Neuronal stem cell (in vitro differentiated cells): Measurements from ENCODE around the gene PXN. TPM values are rescaled to one million over a fixed set of nuclear protein-coding genes. Genes with fewer than 3 reads are reported as not detected.

ENCODE experiments used
- DNase-seq: peaks from one replicate; pipeline ENCODE4 v3.0.0-alpha.2; 2013; ENCODE audit warnings: low spot score
- H2AFZ ChIP-seq: one replicate; pipeline ENCODE4 v1.6.1; 2013; ENCODE audit warnings: mild to moderate bottlenecking, low read length, inconsistent platforms
- H2AK5ac ChIP-seq: 2 replicates; pipeline ENCODE4 v1.6.1; 2013; ENCODE audit warnings: low read depth, mild to moderate bottlenecking, inconsistent platforms, low read length, moderate library complexity, mixed read lengths
- H2BK120ac ChIP-seq: 2 replicates; pipeline ENCODE4 v1.6.1; 2013; ENCODE audit warnings: low read depth, mild to moderate bottlenecking, inconsistent platforms, low read length, moderate library complexity, mixed read lengths
- H2BK12ac ChIP-seq: one replicate; pipeline ENCODE4 v1.6.1; 2013; ENCODE audit warnings: low read length, inconsistent platforms
- H2BK15ac ChIP-seq: 2 replicates; pipeline ENCODE4 v1.6.1; 2013; ENCODE audit warnings: mild to moderate bottlenecking, low read length, inconsistent platforms, mixed read lengths
- H2BK5ac ChIP-seq: one replicate; pipeline ENCODE4 v1.6.1; 2013; ENCODE audit warnings: inconsistent platforms, mild to moderate bottlenecking, low read length, moderate library complexity
- H3K14ac ChIP-seq: one replicate; pipeline ENCODE4 v1.6.1; 2013; ENCODE audit warnings: low read length, inconsistent platforms
- H3K18ac ChIP-seq: 2 replicates; pipeline ENCODE4 v1.6.1; 2013; ENCODE audit warnings: low read length, inconsistent platforms
- H3K23ac ChIP-seq: 2 replicates; pipeline ENCODE4 v1.6.1; 2013; ENCODE audit warnings: low read depth, mild to moderate bottlenecking, mixed read lengths, low read length, inconsistent platforms; ENCODE audit not compliant: poor library complexity
- H3K27ac ChIP-seq: replicated peaks from 3 replicates; pipeline ENCODE4 v1.5.1; 2013; ENCODE audit warnings: low read length, inconsistent platforms
- H3K27me3 ChIP-seq, 3 experiments: 2 replicates each; pipeline ENCODE4 v1.6.1; 2013; ENCODE audit warnings: low read length in 3 of 3, mild to moderate bottlenecking in 2 of 3, inconsistent platforms in 1 of 3, low read depth in 1 of 3, mixed read lengths in 1 of 3, moderate library complexity in 1 of 3; ENCODE audit not compliant: control insufficient read depth in 3 of 3, insufficient read depth in 3 of 3
- H3K36me3 ChIP-seq, 2 donors: replicated peaks in 1 of 2; 2 replicates each; pipeline ENCODE4 v1.6.1; 2013; ENCODE audit warnings: low read length in 2 of 2; ENCODE audit not compliant: control insufficient read depth in 2 of 2, insufficient read depth in 2 of 2
- H3K4ac ChIP-seq: 2 replicates; pipeline ENCODE4 v1.6.1; 2013; ENCODE audit warnings: inconsistent platforms, mild to moderate bottlenecking, low read length, moderate library complexity
- H3K4me1 ChIP-seq, 2 donors: 1 replicate in 1 of 2; 2 replicates in 1 of 2; pipeline ENCODE4 v1.6.1; 2013; ENCODE audit warnings: low read length in 2 of 2, low read depth in 1 of 2; ENCODE audit not compliant: control insufficient read depth in 2 of 2, insufficient read depth in 1 of 2
- H3K4me2 ChIP-seq: one replicate; pipeline ENCODE4 v1.6.1; 2013; ENCODE audit warnings: mild to moderate bottlenecking, low read length, inconsistent platforms; ENCODE audit not compliant: insufficient read depth, poor library complexity, severe bottlenecking
- H3K4me3 ChIP-seq, 2 donors: 2 replicates each; pipeline ENCODE4 v1.5.1; 2013; ENCODE audit warnings: low read length in 2 of 2, mild to moderate bottlenecking in 2 of 2, inconsistent platforms in 1 of 2, moderate library complexity in 1 of 2
- H3K79me1 ChIP-seq: one replicate; pipeline ENCODE4 v1.6.1; 2013; ENCODE audit warnings: low read depth, mild to moderate bottlenecking, inconsistent platforms, low read length, moderate library complexity
- H3K9ac ChIP-seq: one replicate; pipeline ENCODE4 v1.6.1; 2013; ENCODE audit warnings: mild to moderate bottlenecking, low read depth, low read length, inconsistent platforms; ENCODE audit not compliant: poor library complexity
- H3K9me3 ChIP-seq, 2 donors: replicated peaks in 1 of 2; 2 replicates each; pipeline versions ENCODE3 to v1.6.1; 2013; ENCODE audit warnings: low read length in 2 of 2, mild to moderate bottlenecking in 2 of 2, inconsistent platforms in 1 of 2, low read depth in 1 of 2, mixed read lengths in 1 of 2, moderate library complexity in 1 of 2; ENCODE audit not compliant: control insufficient read depth in 2 of 2, insufficient read depth in 1 of 2
- H4K8ac ChIP-seq: one replicate; pipeline ENCODE4 v1.6.1; 2013; ENCODE audit warnings: low read depth, mild to moderate bottlenecking, inconsistent platforms, low read length, moderate library complexity
- H4K91ac ChIP-seq: one replicate; pipeline ENCODE4 v1.6.1; 2013; ENCODE audit warnings: low read length, low read depth, mild to moderate bottlenecking, inconsistent platforms; ENCODE audit not compliant: poor library complexity
- WGBS, 2 donors: extraction: QIAGEN DNeasy Blood & Tissue Kit; methylation state at CpG; one replicate each; pipeline ENCODE4 v1.1.7; 2013; ENCODE audit warnings: missing lambda C conversion rate in 2 of 2, mixed read lengths in 1 of 2; ENCODE audit not compliant: insufficient read length in 2 of 2, insufficient replicate concordance in 1 of 2; ENCODE audit errors: extremely low coverage in 2 of 2; 5-methylcytosine and 5-hydroxymethylcytosine counted together
- polyA plus RNA-seq, 2 experiments: library from polyadenylated mRNA; stranded (reverse); fragments of 200-250 nt; gene quantifications; one replicate each; pipeline ENCODE4 v1.2.3, GENCODE V29; 2013

PXN gene
- 29.0 TPM for polyA plus RNA-seq (2013, experiment 1 of 2)
- polyA plus RNA-seq (2013, experiment 2 of 2), result 29.6 TPM

- Histone ChIP-seq H2BK5ac (peak within 1 kb of the TSS; percentile 63), H2AFZ (peak within 1 kb of the TSS; percentile 87), H3K9me3 (no peaks in the 10 kb centered on the region), H2BK15ac (peak within 1 kb of the TSS; percentile 59), H3K27ac (no peak within 1 kb of the TSS), H3K36me3 (no peaks in the 10 kb centered on the region), H4K8ac (no peak within 1 kb of the TSS), H3K23ac (peak within 1 kb of the TSS; percentile 77), H2AK5ac (peak within 1 kb of the TSS; percentile 36), H3K79me1 (peaks cover 13% of the 10 kb centered on the region), H3K4ac (no peak within 1 kb of the TSS), H3K4me1 (peaks cover 10 to 16% of the 10 kb centered on the region in 2 donors), H4K91ac (no peak within 1 kb of the TSS), H3K4me3 (peak within 1 kb of the TSS; percentile 83 to 98), H3K14ac (peak within 1 kb of the TSS; percentile 91), H2BK12ac (no peak within 1 kb of the TSS), H3K27me3 (no peaks in the 10 kb centered on the region), H2BK120ac (no peak within 1 kb of the TSS), H3K9ac (peak within 1 kb of the TSS; percentile 97), H3K18ac (peak within 1 kb of the TSS; percentile 96), H3K4me2 (peak within 1 kb of the TSS; percentile 92)
- WGBS, 2 donors, result no CpG with 5 or more reads among the region's 81 CpGs
- DNase-seq, result peak; percentile 85
Observed at GRCh38 chr12:120265473-120266179, at the start of gene PXN. PXN (minus strand) TSS chr12:120265730; CDS start chr12:120265629, 101 bp downstream.

GRCh38 chr12:120314220-120314619 is 48.7 kb upstream of the PXN start:
- Histone ChIP-seq H2AFZ (no peak overlapping the region), H3K18ac (no peak overlapping the region), H3K4me3 (no peak overlapping the region), H2BK120ac (no peak overlapping the region), H2BK12ac (no peak overlapping the region), H3K27ac (no peak overlapping the region), H2BK5ac (no peak overlapping the region), H3K4me1 (peaks cover 0 to 4% of the 10 kb centered on the region in 2 donors), H2AK5ac (no peak overlapping the region), H4K8ac (no peak overlapping the region), H3K9me3 (no peaks in the 10 kb centered on the region), H3K27me3 (no peaks in the 10 kb centered on the region), H3K4me2 (no peak overlapping the region), H3K79me1 (no peaks in the 10 kb centered on the region), H3K23ac (no peak overlapping the region), H2BK15ac (no peak overlapping the region), H3K14ac (no peak overlapping the region), H3K9ac (no peak overlapping the region), H3K4ac (no peak overlapping the region), H3K36me3 (no peaks in the 10 kb centered on the region), H4K91ac (no peak overlapping the region)
- WGBS, 2 donors, result no CpG with 5 or more reads among the region's 5 CpGs
- no peak for DNase-seq

DNA sequence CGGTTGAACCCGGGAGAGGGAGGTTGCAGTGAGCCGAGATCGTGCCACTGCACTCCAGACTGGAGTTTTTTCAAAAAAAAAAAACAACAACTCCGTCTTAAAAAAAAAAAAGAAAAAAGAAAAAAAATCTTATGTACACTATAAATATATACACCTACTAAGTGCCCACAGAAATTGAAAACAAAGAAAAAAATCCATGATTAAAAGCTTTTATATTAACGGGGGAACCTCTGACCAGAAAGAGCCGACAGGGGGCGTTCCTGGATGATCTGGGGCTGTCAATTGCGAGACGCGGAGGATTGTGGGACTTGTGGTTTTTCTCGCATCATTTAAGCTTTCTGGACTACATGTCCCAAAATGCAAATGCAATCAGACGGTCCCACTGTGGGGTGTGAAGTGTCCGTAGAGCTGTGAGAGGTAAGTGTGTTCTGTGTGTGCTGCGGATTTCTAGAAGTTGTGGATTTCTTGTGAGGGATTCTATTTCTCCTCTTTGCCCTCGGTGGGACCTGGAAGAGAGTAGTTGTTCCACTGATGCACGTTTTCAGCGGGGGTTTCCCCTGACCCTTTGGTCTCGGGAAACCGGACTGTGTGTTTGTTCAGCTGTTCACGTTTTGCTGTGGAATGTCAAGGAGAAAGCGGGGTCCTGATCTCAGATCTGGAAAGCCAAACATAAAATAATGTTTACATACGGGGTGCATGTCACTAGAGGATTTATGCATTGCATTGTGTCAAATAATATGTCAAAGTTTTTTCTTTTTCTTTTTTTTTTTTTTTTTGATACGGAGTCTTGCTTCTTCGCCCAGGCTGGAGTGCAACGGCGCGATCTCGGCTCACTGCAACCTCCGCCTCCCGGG is 36.7 kb upstream of the PXN start, which contains the start of gene SIRT4:
Gene SIRT4 (plus strand): TSS at position 360 of the 854 bp plus-strand sequence. CDS start 1,241 bp downstream, outside the sequence.
- no peaks in the 10 kb centered on the region for H3K9me3 ChIP-seq
- no peak within 1 kb of the TSS for H2BK5ac ChIP-seq
- peak within 1 kb of the TSS; percentile 50 for H3K4me2 ChIP-seq
- H3K23ac ChIP-seq, result no peak within 1 kb of the TSS
- peak within 1 kb of the TSS; percentile 90 for H2AFZ ChIP-seq
- H2BK120ac ChIP-seq, result no peak within 1 kb of the TSS
- H4K91ac ChIP-seq, result no peak within 1 kb of the TSS
- H3K4ac ChIP-seq, result no peak within 1 kb of the TSS
- no peak within 1 kb of the TSS for H2AK5ac ChIP-seq
- H3K27ac ChIP-seq, result no peak within 1 kb of the TSS
- no peak within 1 kb of the TSS for H3K14ac ChIP-seq
- WGBS, 2 donors, result no CpG with 5 or more reads among the region's 31 CpGs
- H3K18ac ChIP-seq, result no peak within 1 kb of the TSS
- H3K4me1 ChIP-seq, result peaks cover 0 to 2% of the 10 kb centered on the region in 2 donors
- peak; percentile 90 for DNase-seq
- H3K4me3 ChIP-seq, result peak within 1 kb of the TSS; percentile 54 to 85
- no peaks in the 10 kb centered on the region for H3K79me1 ChIP-seq
- no peak within 1 kb of the TSS for H2BK12ac ChIP-seq
- H2BK15ac ChIP-seq, result no peak within 1 kb of the TSS
- no peaks in the 10 kb centered on the region for H3K27me3 ChIP-seq
- no peaks in the 10 kb centered on the region for H3K36me3 ChIP-seq
- no peak within 1 kb of the TSS for H4K8ac ChIP-seq
- no peak within 1 kb of the TSS for H3K9ac ChIP-seq
